RKO (cell line): ENCODE data around the gene SLC12A2.

Experiments used
- DNase-seq: peaks from one replicate; pipeline ENCODE4 v3.0.0-alpha.2; 2016; ENCODE audit warnings: low spot score

Gene SLC12A2

DNA sequence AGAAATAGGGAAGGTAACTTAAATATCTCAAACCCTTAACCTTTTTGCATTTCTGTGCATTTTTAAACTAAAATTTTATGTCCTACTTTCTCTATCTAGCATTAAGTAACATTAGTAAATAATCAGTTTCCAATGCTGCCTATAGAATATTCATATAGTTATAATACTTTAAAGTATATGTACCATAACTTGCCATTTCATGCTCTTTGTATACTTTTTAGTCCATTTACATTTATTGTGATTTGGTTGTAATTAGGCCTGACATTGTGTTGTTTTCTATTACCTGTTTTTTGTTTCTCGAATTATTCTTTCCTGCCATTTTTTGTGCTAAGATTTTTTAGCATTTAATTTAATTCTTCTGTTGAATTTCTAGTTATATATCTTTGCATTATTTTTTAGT is 13.7 kb downstream of the SLC12A2 start:
- no peak for DNase-seq

DNA sequence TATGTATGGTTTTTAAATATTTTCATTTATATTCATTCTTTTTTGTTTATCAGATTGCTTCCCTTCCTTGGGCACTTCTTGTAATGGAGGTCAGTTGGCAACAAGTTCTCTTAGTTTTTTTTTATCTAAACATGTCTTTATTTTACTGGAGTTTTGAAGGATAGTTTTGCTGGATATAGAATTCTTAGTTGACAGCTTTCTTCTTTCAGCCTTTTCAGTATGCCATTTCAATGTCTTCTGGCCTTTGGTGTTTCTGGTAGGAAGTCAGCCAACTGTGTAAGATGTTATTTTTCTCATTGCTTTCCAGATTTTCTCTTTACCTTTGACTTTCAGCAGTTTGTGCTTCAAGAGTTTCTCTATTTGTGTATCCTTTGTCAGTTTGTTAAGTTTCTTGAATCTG is 14.2 kb downstream of the SLC12A2 start:
- DNase-seq: no peak

DNA sequence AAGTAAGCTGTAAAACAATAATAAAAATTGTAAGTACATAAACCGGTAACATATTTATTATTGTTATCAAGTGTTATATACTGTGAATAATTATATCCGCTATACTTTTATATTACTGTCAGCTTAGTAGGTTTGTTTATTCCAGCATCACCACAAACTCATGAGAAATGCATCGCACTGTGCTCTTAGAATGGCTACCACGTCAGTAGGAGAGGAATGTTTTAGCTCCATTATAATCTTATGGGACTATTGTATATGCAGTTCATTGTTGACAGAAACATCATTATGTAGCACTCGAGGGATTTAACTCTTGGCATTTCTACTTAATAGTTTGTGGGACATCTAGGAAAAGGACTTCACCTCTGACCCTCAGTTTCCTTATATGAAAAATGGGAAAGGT is 16.4 kb downstream of the SLC12A2 start:
- no peak for DNase-seq

DNA sequence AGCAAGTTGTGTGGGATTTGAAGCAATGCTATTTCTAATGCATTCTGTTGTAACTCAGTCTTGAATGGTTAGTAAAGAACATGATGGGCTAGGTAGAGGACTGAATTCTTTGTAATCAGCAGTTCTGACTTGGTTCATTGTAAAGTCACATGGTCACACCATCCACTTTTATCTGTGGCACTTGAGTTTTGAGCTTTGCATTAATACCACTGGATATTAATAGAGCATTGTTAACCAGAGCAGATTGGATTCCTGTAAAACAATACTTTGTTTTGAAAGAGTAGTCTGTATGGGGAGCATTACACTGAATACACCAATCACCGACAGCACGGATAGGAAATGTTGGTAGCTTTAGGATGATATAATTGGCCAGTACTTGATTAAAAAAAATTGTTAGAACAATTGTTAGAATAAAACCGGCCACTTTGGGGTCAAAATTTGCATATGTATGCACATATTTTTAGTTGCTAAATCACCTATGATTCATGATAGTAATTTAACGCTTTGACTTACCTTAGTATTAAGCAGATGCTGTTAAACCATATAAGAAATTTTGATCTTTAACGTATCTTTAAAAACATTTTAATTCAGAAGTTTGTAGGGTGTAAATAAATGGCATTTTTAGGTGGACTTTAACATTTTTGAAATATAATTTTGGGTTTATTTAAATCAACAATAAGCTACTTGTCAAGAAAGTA is 17.4 kb downstream of the SLC12A2 start:
- no peak for DNase-seq

DNA sequence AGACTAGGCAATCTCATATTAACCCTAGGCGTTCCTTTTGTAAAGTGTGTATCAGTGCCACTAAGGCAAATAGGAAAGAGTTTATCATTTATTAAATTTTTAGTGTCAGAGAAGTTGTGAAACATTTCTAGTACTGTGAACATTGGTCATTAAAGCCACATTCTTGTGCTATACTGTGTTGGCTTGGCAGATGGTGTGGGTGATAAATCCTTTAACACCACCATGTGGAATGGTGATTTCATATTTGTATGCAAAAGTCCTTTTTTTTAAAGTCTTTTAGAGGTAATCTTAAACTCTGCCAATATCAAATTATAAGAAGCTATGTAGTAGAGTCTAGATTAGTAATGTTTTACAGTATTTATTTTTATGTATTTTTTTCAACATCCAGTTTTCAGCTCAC is 18.1 kb downstream of the SLC12A2 start:
- DNase-seq: no peak

DNA sequence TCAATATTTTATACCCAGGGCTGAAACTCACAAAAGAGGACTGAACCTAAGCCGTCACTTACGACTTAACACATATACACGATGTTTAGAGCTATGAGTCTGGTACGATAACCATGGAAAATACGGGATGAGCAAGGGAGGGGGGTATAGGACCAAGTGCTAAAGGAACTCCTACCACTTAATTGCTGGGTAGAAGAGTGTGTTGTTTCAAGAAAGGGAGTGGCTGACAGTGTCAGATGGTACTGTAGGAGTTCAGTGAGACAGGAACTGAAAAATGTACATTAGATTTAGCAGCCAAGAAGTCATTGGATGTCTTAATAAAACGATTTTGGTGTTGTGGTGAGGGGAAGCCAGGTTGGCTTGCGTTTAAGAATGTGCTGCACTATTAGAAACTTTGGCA is 21.6 kb downstream of the SLC12A2 start:
- no peak for DNase-seq

DNA sequence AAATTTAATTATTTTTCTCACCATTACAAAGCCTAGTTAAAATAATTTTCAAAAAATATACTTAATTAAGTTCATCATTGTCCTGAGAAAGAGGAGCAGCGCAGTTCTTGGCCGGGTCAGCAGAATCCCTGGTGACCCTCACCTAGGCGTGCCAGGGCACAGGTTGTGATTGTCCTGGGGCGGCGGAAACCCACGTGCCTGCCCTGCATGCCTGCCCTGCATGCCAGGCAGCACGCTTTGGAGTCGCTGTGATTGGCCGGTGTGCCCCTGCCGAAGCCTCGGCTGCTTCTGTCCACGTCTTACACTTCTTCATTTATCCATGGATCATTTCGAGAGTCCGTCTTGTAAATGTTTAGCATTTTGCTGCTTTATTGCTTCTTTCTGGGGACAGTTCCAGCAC is 25.6 kb downstream of the SLC12A2 start:
- no peak for DNase-seq

DNA sequence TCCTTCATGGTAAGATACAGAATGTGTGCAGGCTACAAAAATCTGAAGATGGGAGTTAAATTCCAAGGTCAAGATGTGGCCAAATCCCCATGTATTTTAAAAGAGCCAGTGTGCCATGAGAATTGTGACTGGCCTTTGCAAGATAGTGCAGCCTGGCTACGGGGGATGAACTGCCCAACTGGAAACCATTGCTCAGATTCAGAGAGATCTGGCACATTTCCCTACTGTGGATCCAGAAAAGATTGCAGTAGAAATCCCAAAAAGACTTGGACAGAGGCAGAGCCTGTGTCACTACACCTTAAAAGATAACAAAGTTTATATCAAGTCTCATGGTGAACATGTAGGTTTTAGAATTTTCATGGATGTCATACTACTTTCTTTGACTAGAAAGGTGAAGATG is 26.2 kb downstream of the SLC12A2 start:
- DNase-seq: no peak

DNA sequence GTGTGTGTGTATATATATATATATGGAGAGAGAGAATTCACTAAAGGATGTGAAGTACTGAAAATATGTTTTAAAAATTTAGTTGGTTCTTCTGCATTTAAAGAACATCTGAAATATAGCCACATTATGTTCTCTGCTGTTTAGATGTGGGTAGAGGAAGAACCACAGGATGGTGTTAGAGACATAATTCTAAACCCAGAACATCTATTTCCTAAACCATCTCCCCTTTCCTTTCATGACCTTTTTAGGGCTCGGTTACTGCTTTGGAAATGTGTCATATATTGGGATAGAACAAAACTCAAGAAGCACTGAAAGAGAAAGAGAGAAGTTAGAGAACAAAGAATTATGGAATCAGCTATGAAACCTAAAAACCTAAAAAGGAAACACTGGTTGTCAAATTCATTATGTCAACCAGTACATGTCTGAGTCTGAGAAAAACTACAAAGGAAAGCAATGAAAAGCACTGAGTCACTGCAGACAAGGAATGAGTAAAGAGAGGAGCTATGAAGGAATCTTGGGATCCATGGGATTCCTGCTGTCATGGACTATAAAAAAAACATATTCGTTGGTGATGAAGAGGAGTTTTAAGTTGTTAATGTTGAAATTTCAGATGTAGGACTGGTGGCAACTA is 28.4 kb downstream of the SLC12A2 start:
- DNase-seq: peak; percentile 40

DNA sequence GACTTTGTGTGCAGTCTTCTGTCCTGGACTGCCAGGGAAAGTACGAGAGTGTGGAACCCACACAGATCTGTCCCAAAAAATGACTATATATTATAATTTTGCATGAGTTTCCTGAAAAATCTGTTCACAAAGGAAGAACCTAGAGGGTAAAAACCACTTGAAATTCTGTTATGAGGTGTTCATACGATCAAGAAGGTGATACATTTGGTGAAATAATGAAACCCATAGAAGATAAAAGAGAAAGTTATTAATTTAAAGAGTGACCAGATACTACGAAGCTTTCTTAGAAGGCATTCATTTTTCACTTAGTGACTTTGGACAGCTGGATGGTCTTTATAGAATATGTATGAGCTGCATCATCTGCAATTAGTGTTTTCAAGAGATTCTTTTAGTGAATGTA is 32.9 kb downstream of the SLC12A2 start:
- no peak for DNase-seq

DNA sequence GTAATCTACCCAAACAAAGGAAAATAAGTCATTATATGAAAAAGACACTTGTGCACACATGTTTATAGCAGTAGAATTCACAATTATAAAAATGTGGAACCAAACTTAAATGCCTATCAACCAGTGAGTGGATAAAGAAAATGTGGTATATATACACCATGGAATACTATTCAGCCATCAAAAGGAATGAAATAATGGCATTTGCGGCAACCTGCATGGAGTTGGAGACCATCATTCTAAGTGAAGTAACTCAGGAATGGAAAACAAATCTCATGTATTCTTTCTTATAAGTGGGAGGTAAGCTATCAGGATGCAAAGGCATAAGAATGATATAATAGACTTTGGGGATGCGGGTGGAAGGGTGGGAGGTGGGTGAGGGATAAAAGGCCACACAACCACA is 34.6 kb downstream of the SLC12A2 start:
- DNase-seq: no peak

DNA sequence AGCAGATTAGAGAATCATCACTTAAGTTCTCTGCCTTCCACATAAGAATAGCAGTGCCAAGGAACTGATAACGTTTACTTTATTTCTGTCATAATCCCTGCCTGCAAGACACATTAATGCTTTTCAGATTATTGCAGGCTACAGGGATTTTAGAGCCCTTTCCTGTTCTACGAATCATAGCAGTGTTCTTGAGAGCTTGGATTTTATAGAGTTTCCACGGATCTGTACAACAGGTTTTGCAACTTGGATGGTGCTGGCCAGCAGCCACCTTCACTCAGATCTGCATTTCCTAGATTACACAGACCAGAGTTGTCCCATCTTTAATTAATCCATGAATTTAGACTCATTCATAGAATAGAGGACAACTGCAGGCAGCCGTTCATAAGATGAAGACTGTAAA is 38.1 kb downstream of the SLC12A2 start:
- no peak for DNase-seq

DNA sequence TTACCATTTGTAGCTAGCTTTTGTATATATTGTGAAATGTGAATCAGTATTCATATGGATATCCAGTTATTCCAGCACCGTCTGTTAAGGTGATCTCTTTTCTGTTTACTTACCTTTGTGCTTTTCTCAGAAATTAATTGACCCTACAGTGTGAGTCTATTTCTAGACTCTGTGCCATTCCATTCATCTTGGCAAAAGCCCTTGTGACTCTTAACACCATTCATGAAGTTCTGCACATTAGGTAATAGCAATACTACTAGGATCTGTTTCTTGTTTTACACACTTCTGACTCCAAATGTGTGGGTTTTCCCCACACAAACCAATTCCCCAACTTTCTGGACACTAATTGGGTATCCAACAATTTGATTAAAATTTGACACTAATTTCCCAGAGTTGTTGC is 40.4 kb downstream of the SLC12A2 start:
- DNase-seq: no peak

DNA sequence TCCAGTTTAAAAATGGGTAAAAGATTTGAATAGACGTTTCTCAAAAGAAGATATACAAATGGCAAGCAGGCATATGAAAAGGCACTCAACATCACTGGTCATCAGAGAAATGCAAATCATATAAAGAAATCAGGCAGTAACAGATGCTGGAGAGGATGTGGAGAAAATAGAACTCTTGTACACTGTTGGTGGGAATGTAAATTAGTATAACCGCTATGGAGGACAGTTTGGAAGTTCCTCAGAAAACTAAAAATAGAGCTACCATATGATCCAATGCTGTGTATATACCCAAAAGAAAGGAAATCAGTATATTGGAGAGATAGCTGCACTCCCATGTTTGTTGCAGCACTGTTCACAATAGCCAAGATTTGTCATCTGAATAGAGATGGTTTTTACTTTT is 42.7 kb downstream of the SLC12A2 start:
- no peak for DNase-seq

DNA sequence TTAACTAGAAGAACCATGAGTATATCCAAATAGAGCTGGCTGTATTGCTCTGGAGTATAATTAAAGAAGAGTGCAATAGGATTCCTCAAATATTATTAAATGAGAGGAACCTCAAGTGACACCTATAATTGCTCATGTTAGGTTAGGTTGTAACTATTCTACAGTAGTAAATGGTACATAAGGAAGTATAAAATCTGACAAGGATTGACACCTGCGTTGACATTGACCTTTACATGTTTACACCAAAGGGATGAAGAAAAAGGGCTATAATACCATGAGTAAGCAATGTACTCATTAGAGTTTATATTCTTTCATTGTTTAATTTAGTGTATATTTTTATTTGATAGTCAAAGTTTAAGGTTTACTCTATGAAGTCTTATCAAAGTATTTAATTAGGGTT is 48.9 kb downstream of the SLC12A2 start:
- no peak for DNase-seq

DNA sequence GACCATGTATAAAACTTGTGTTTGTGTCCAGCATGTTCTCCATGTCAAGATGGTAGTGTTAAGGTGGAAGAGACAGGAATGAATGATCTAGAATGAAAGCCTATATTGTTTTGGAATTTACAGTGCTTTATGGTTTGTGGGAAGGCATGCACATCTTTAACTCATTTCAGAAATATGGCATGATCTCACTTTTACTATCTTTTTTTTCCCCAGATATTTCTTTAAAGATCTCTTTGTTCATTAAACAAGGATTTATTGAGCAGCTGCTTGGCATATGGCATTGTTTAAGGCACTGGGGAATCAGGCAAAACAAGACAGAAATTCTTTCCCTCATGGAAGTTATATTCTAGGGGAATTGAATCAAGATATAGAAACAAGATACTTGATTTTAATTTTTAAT is 51.7 kb downstream of the SLC12A2 start:
- no peak for DNase-seq

DNA sequence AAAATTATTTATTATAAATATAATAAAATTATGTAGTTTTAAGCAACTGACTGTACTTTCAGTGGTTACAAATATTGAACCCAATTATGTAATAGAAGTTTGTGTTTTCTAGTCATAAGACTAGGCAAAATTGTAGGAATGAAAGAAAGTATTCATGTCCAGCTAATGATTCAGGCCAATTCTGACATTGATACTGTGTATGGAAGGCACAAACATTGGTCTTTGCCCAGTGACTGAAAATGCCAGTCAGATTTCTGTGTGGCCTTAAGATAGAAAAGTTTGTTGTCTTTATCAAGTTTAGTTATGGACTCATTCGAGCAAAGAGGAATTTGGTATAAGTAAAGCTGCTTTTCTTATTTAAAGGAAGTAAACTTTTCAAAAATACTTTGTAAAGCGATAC is 60.3 kb downstream of the SLC12A2 start:
- no peak for DNase-seq

DNA sequence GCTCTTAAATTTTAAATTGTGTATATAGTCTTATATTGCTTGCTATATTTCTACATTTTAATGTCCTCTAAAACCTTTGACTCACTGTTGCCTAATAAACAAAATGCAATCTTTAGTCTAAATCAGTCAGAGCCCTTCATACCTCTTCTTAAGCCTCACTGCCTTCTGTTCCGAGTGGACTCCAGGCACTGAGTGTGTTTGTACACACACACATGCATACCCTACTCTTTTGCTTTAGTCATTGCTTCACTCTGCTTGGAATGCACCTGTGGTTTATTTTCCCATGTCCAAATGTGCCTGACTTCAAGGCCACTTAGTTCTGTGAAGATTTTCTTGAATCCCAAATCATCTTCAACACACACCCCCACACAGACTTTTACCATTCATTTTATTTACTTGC is 60.9 kb downstream of the SLC12A2 start:
- DNase-seq: no peak

DNA sequence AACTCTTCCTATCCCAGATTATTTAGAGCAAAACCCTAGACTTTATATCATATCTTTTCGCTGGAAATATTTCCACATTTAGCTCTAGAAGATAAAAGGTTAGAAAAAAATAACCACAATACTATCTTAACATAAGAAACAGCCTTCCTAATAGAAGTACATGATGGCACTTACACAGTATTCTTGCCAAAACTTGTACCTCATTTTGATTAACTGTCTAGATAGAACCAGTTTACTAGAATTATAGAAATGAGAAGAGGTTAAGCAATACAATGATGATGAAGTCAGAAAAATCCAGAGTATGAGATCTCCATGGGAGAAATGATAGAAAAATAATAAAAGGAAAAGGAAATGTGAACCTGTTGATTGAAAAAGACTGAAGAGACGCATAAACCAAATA is 63.1 kb downstream of the SLC12A2 start:
- no peak for DNase-seq

DNA sequence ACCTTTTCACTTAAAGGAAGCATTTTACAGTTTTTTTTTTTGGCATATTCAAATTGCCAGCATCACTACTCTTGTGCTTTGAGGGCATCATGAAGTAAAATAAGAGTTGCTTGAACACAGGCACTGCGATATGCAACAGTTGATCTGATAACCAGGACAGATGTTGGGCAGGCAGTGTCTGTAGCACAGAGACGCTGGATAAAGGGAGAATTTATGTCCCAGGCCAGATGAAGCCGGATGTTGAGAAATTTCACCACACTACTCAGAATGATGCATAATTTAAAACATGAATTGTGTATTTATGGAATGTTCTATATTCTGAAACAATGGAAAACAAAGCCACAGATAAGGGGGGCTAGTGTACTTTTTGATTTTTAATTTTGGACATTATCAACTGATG is 71.4 kb downstream of the SLC12A2 start:
- DNase-seq: no peak

DNA sequence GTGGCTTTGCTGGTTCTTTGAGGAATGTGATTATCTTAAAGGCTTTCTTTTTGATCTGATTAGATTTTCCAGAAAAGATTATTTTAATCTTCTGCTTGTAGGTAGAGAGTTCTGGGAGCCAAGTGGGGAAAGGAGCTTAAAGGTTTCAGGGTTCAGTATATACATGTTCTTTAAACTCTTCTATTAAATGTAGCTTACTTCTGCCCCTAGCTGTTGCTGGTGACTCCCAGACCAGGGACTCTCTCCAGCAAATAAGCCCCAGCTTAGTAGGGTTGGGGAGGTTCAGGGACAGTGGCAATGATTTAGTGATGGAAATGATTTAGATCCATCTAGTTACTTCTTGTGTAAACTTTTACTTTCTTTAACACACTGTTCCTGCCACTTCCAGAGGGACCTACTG is 72.2 kb downstream of the SLC12A2 start:
- no peak for DNase-seq

DNA sequence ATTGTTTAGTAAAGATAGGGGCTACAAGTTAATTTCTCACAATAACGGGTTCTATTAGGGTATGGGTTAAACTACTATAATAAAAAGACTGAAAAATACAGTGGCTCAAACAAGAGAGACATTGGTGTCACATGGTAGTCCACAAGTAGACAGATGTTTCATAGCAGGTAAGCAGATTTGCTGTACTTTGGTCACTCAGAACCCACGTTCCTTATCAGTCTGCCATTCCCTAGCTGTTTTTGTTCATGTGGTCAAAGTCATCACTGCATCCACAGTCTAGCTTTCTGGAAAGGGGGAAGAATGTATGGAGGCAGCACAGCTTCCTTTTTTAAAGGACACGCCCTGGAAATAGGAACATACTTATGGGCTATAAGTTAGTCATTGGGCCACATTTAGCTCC is 73.0 kb downstream of the SLC12A2 start:
- DNase-seq: no peak

DNA sequence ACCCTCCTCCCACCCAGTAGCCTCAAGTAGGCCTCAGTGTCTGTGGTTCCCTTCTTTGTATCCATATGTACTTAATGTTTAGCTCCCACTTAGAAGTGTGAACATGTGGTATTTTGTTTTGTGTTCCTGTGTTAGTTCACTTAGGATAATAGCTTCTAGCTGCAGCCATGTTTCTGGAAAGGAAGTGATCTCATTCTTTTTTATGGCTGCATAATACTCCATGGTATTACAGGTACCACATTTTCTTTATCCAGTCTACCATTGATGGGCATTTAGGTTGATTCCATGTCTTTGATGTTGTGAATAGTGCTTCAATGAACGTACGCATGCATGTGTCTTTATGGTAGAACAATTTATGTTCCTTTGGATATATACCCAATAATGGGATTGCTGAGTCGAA is 74.8 kb downstream of the SLC12A2 start:
- DNase-seq: no peak

DNA sequence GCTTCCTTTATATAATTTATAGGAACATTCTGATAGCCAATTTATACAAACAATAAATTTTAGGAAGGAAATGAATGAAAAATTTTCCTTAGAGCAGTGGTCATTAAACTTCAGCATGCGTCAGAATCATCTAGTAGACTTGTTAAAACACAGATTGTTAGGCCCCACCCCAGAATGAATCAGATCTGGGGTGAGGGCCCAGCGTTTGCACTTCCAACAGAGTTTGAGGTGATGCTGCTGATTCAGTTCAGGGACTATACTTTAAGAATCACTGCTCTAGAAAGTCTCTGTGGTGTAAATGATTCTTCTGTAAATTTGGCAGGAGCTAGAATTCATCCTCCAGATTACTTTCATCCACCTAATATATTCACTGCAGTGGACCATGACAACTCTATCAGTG is 80.4 kb downstream of the SLC12A2 start:
- DNase-seq: no peak
